Measurements from ENCODE around the gene SSBP4. TPM values are rescaled to one million over a fixed set of nuclear protein-coding genes. Genes with fewer than 3 reads are reported as not detected.
A peak's percentile ranks its signal among the peaks of the same experiment; 100 is the strongest.

Gene SSBP4
- total RNA-seq, 1 donor from 2014 or later: 28.5 TPM

- ATAC-seq (ENCODE audit: low read depth): peak; percentile 88
- Mint-ChIP-seq H3K4me3 (peak overlapping the region; percentile 53), H3K27me3 (peaks cover 18% of the 10 kb centered on the region), H3K9me3 (no peaks in the 10 kb centered on the region), H3K4me1 (peaks cover 24% of the 10 kb centered on the region), H3K36me3 (ENCODE audit: low read depth) (no peaks in the 10 kb centered on the region), H3K27ac (peak overlapping the region; percentile 76)
- TF ChIP-seq CTCF (IDR thresholded peaks at IDR 0.05): no peak
- intact Hi-C loops (cut with micrococcal nuclease): loop anchor here (1.0 to 5.0 kb wide), 3 partner anchors 11 to 36 kb away; partner anchors contain the start of gene LRRC25
- ChIA-PET CTCF (no interaction called here), POLR2A (interaction anchor here (1.2 kb wide), 1 partner anchor 11 kb away, joined by 3 read pairs; the partner anchor contains the start of gene SSBP4)
- DNase-seq: peak; percentile 81
Observed at GRCh38 chr19:18408053-18408476, 11.1 kb upstream of the SSBP4 start.

- DNase-seq: no peak
- POLR2A ChIA-PET: interaction anchor here (0.6 to 3.3 kb wide), 2 partner anchors 132 to 133 kb away, joined by 3 to 15 read pairs; partner anchors contain the start of gene JUND
- intact Hi-C loops (cut with micrococcal nuclease): loop anchor here (10.0 kb wide), 2 partner anchors 308 to 468 kb away; no protein-coding TSS in a partner anchor
- H3K36me3 Mint-ChIP-seq (ENCODE audit: low read depth): no peaks in the 10 kb centered on the region
- TF ChIP-seq CTCF (IDR thresholded peaks at IDR 0.05): no peak
- peaks cover 41% of the 10 kb centered on the region for H3K4me1 Mint-ChIP-seq
- no peaks in the 10 kb centered on the region for H3K9me3 Mint-ChIP-seq
- peaks cover 46% of the 10 kb centered on the region for H3K27me3 Mint-ChIP-seq
- H3K27ac Mint-ChIP-seq: peak overlapping the region; percentile 63
- CTCF ChIA-PET: interaction anchor here (0.6 to 6.8 kb wide), 11 partner anchors 11 to 133 kb away, joined by 3 to 67 read pairs (median 5); no protein-coding TSS in a partner anchor
- H3K4me3 Mint-ChIP-seq: no peak overlapping the region
- no peak for ATAC-seq (ENCODE audit: low read depth)
Observed at GRCh38 chr19:18412610-18413239, 6.5 kb upstream of the SSBP4 start.

- no peak overlapping the region for H3K4me3 Mint-ChIP-seq
- H3K27me3 Mint-ChIP-seq: peaks cover 58% of the 10 kb centered on the region
- no peaks in the 10 kb centered on the region for H3K9me3 Mint-ChIP-seq
- POLR2A ChIA-PET: interaction anchor here (0.5 to 1.3 kb wide), 5 partner anchors 14 to 1312 kb away, joined by 3 to 6 read pairs (median 3); no protein-coding TSS in a partner anchor
- H3K36me3 Mint-ChIP-seq (ENCODE audit: low read depth): no peaks in the 10 kb centered on the region
- H3K27ac Mint-ChIP-seq: no peak overlapping the region
- no peak for TF ChIP-seq CTCF (IDR thresholded peaks at IDR 0.05)
- DNase-seq (no peak), ATAC-seq (ENCODE audit: low read depth) (no peak)
- peaks cover 41% of the 10 kb centered on the region for H3K4me1 Mint-ChIP-seq
- CTCF ChIA-PET: interaction anchor here (0.8 to 6.8 kb wide), 6 partner anchors 9 to 160 kb away, joined by 3 to 59 read pairs (median 4); no protein-coding TSS in a partner anchor
- intact Hi-C loops (cut with micrococcal nuclease): loop anchor here (10.0 kb wide), 2 partner anchors 310 to 470 kb away; no protein-coding TSS in a partner anchor
Observed at GRCh38 chr19:18414504-18415177, 4.6 kb upstream of the SSBP4 start.

GRCh38 chr19:18415178-18415867 is 3.9 kb upstream of the SSBP4 start:
- intact Hi-C loops (cut with micrococcal nuclease): loop anchor here (10.0 kb wide), 2 partner anchors 311 to 471 kb away; no protein-coding TSS in a partner anchor
- ChIA-PET CTCF (interaction anchor here (1.1 to 6.8 kb wide), 2 partner anchors 26 to 136 kb away, joined by 3 to 59 read pairs; no protein-coding TSS in a partner anchor), POLR2A (interaction anchor here (0.6 to 1.3 kb wide), 2 partner anchors 27 to 387 kb away, joined by 3 to 5 read pairs; no protein-coding TSS in a partner anchor)
- Mint-ChIP-seq H3K27ac (no peak overlapping the region), H3K4me3 (no peak overlapping the region), H3K27me3 (peaks cover 57% of the 10 kb centered on the region), H3K36me3 (ENCODE audit: low read depth) (no peaks in the 10 kb centered on the region), H3K4me1 (peaks cover 46% of the 10 kb centered on the region), H3K9me3 (no peaks in the 10 kb centered on the region)
- ATAC-seq (ENCODE audit: low read depth) (no peak), DNase-seq (no peak)
- TF ChIP-seq CTCF (IDR thresholded peaks at IDR 0.05): no peak

All from activated B cell treated with CpG ODN at 0.5 μM for 24 hours (primary cell).